Activated T-cell treated with anti-CD3 and anti-CD28 coated beads, Interleukin-2, amount 50 U/mL, for 72 hours (primary cell): ENCODE data around the gene ECSIT. TPM values are rescaled to one million over a fixed set of nuclear protein-coding genes. Genes with fewer than 3 reads are reported as not detected.

ENCODE experiments used
- ATAC-seq, 2 donors: fragments of 150-1000 bp; cut with Tn5 transposase; replicated peaks in 1 of 2; 2 replicates each; pipeline ENCODE4 v1.10.0; 2021; ENCODE audit warnings: moderate library complexity in 2 of 2, mild to moderate bottlenecking in 1 of 2
- DNase-seq, 2 donors: peaks; one replicate each; pipeline ENCODE4 v3.0.0; 2021 to 2022; ENCODE audit warnings: mixed read lengths in 1 of 2
- H3K27ac Mint-ChIP-seq: one replicate; pipeline ENCODE4 v1.8.0; 2022; ENCODE audit warnings: mild to moderate bottlenecking, moderate library complexity, mixed read lengths
- H3K27me3 Mint-ChIP-seq: one replicate; pipeline ENCODE4 v1.8.0; 2022; ENCODE audit warnings: low read depth, mixed read lengths
- H3K36me3 Mint-ChIP-seq, 2 donors: one replicate each; pipeline ENCODE4 v1.8.0; 2022; ENCODE audit warnings: mixed read lengths in 2 of 2, mild to moderate bottlenecking in 1 of 2; ENCODE audit not compliant: insufficient read depth in 2 of 2
- H3K4me1 Mint-ChIP-seq: one replicate; pipeline ENCODE4 v1.8.0; 2022; ENCODE audit warnings: low read depth, mixed read lengths
- H3K4me3 Mint-ChIP-seq, 2 donors: one replicate each; pipeline ENCODE4 v1.8.0; 2022; ENCODE audit warnings: mild to moderate bottlenecking in 2 of 2, mixed read lengths in 2 of 2, moderate library complexity in 2 of 2
- H3K9me3 Mint-ChIP-seq, 2 donors: one replicate each; pipeline ENCODE4 v1.8.0; 2022; ENCODE audit warnings: mixed read lengths in 2 of 2
- total RNA-seq, 2 donors: library from RNA; stranded (reverse); gene quantifications; one replicate each; pipeline ENCODE4 v1.2.3, GENCODE V29; 2022

ECSIT gene
- total RNA-seq, 2 donors from 2014 or later, result 35.7 to 44.0 TPM

DNA sequence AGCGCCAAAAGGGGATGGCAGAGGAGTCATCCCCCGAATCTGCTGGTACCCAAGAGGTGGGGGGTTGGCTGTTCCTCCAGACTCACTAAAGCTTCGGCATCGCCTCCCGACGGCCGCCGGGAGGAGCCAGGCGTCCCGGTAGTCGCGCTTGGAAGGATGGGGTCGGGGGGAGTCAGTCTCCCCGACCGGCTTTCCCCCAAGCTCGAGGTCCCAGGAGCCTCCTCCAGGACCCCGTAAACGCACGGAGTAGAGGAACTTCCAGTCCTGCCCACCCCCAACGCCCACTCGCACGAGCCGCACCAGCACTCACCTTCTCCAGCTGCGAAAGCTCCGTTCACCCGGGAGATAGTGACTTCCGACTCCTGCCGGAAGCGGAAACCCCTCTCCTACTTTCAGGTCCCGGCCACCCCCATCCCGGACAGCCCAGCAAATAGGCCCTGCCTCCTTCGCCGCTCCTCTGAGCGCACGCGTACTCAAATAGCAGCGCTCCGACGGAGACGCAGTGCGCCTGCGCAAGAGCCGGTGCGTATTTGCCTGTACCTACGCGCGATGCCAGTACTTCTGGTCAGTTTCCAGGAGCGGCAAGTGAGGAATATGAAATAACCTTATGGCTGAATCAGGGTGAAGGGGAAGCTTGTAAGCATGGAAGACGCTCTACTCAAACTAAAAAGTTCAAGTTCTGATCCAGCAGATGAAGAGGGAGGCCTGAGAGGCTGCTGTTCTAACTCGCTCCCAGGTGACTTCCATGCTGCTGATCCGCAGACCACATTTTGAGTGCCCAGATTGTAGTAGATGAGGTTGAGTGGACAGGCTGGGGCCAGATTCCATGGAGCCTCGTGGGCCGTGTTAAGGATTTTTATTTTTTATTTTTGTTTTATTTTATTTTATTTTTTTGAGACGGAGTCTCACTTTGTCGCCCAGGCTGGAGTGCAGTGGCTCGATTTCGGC, 30.2 kb upstream of the ECSIT start, which contains the start of gene ELOF1:
Gene ELOF1 (minus strand): TSS at position 350 of the 948 bp plus-strand sequence. CDS start 4,883 bp downstream, outside the sequence.
- no peaks in the 10 kb centered on the region for H3K9me3 Mint-ChIP-seq
- H3K36me3 Mint-ChIP-seq, result peaks cover 5 to 6% of the 10 kb centered on the region in 2 donors
- H3K27me3 Mint-ChIP-seq, result no peaks in the 10 kb centered on the region
- H3K27ac Mint-ChIP-seq, result peak within 1 kb of the TSS; percentile 74
- peak; percentile 97 to 98 for DNase-seq
- ATAC-seq, result peak; percentile 93 to 94
- H3K4me3 Mint-ChIP-seq, result peak within 1 kb of the TSS; percentile 88 to 97
- H3K4me1 Mint-ChIP-seq, result peaks cover 71% of the 10 kb centered on the region

DNA sequence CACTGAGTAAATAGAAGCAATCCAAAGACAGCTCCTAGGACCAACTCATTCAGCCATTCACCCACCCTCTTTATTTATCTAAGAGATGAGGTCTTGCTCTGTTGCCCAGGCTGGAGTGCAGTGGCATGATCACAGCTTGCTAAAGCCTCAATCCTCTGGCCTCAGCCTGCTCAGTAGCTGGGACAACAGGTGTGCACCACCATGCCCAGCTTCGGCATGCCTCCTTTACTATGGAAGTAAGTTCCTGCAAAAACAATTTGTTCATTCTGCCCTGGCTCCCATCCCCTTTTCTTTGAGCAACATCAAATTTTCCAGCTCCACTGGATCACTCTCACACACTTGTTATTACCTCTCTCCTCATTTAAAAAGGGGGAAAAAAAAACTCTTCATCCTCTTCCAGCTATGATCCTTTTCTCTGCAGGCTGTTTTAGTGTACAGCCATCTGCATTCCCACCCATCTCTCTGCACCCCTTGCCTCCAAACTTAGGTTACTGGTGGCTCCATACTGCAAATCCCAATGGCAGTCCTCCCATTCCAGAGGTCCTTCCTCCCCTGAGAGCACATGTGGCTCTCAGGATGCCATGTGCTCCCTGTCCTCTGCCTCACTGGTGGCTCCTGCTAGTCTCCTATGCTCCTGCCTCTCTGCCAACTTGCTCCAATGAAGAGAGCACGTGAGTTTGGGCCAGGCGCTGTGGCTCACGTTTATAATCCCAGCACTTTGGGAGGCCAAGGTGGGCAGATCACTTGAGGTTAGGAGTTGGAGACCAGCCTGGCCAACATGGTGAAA, 27.9 kb upstream of the ECSIT start:
- Mint-ChIP-seq H3K27ac (no peak overlapping the region), H3K27me3 (no peaks in the 10 kb centered on the region), H3K4me1 (peaks cover 63% of the 10 kb centered on the region), H3K4me3 (peak overlapping the region in 1 of 2 donors; percentile 97), H3K9me3 (no peaks in the 10 kb centered on the region), H3K36me3 (peaks cover 5 to 9% of the 10 kb centered on the region in 2 donors)
- no peak for DNase-seq
- no peak for ATAC-seq

DNA sequence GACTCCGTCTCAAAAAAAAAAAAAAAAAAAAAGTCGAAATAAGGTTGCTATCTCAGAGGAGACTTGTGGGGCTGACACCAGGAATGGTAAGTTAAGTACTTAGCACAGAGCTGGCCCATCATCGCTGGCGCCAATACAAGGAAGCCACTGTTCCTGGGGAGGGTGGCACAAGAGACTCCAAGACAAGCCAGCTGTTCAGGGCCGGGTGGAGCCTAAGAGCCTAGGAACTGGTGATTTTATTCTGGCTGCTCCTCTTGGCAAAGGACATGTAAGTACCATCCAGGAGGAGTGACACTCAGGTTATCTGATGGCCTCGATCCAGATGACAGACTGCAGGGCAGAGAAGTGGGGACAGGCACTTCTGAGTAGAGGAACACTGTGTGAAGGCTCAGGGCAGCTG, 26.3 kb upstream of the ECSIT start:
- Mint-ChIP-seq H3K4me3 (no peak overlapping the region), H3K4me1 (peaks cover 51% of the 10 kb centered on the region), H3K9me3 (no peaks in the 10 kb centered on the region), H3K36me3 (peaks cover 5 to 9% of the 10 kb centered on the region in 2 donors), H3K27ac (no peak overlapping the region), H3K27me3 (no peaks in the 10 kb centered on the region)
- ATAC-seq (no peak), DNase-seq (no peak)

DNA sequence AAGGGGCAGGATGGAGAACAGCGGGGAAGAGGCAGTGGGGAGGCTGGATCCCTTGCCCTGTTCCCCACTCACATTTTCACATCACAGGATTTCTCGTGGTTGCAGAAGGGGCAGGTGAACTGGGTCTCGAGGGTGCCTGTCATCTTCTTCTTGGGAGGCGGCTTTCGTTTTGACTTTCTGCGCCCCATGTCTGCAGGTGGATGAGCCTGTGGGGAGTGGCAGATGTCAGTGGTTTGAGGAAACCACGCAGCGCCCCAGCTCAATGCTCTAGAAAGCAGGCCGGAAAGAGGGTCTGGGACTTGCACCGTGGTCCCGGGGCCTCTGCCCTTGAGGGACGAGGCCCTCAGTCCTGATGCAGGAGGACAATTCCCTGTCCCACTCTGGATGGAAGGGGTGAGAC, 25.2 kb upstream of the ECSIT start:
- Mint-ChIP-seq H3K9me3 (no peaks in the 10 kb centered on the region), H3K4me1 (peaks cover 45% of the 10 kb centered on the region), H3K27ac (no peak overlapping the region), H3K27me3 (no peaks in the 10 kb centered on the region), H3K4me3 (no peak overlapping the region), H3K36me3 (peaks cover 2 to 6% of the 10 kb centered on the region in 2 donors)
- ATAC-seq (peak in 1 of 2 donors; percentile 11), DNase-seq (peak in 1 of 2 donors; percentile 44)

DNA sequence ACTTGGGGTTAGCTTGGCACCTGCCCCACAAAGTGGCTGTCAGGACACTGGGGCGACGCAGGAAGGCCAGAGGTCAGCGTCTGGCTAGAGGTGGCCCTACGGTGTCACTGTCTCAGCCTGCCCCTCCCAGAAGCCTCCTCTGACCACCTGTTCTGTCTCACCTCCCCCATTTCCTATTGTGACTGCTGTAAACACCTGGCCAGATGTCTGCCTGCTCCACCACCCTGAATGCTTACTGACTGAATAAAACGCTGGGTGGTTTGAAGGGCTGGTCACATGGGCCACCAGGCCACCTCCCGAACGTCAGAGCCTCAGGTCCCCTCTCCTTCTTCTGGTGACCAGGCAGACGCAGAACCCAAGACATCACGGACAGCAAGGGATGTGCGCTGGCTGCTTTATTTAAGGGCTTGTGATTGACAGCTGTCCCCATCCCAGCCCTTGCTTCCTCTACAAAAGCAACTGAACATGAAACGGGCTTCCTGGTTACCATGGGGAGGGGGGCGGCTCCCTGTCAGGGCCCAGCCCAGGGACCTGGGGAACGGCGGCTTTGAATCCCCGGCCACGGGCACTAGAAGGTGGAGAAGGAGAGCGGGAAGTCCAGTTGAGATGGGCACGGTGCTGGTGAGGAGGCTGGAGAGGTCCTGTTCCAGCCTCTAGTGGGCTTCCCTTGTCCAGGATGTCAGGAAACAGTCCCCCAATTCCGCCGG, 23.9 kb upstream of the ECSIT start:
- no peaks in the 10 kb centered on the region for H3K27me3 Mint-ChIP-seq
- DNase-seq, result no peak
- no peak for ATAC-seq
- H3K4me1 Mint-ChIP-seq, result peaks cover 35% of the 10 kb centered on the region
- no peaks in the 10 kb centered on the region for H3K9me3 Mint-ChIP-seq
- peaks cover 0 to 6% of the 10 kb centered on the region in 2 donors for H3K36me3 Mint-ChIP-seq
- H3K27ac Mint-ChIP-seq, result no peak overlapping the region
- H3K4me3 Mint-ChIP-seq, result no peak overlapping the region

DNA sequence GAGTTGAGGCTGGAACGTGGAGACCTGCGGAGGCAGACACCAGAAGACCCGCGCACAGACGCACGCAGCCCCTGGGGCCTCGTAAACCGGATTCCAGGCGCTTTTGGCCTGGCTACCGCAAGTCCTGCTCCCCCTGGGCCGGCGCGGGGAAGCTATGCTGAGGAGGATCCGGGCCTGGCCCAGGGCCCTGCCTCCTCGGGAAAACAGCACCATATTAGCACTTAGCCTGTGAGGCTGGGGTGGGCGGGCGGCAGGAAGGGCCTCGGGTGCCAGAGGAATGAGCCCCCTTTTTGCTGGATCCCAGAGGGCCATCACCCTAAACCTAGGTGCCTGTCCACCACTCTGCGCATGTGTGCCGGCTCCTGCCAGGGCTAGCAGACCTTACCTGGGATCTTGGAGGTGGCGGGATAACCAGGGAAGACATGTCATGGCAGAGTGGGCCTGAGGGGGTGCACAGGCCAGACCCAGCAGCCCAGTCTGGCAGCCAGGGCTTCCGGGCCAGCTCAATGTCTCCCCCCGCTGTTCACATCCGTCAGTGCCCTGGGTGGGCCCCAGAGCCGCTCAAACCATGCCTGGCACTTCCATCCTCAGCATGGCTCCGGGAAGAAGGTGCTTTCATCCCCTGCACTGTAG, 22.8 kb upstream of the ECSIT start:
- Mint-ChIP-seq H3K9me3 (no peaks in the 10 kb centered on the region), H3K4me1 (peaks cover 24% of the 10 kb centered on the region), H3K27me3 (no peaks in the 10 kb centered on the region), H3K4me3 (no peak overlapping the region), H3K36me3 (peaks cover 0 to 3% of the 10 kb centered on the region in 2 donors), H3K27ac (no peak overlapping the region)
- ATAC-seq, result peak in 1 of 2 donors; percentile 38
- no peak for DNase-seq

DNA sequence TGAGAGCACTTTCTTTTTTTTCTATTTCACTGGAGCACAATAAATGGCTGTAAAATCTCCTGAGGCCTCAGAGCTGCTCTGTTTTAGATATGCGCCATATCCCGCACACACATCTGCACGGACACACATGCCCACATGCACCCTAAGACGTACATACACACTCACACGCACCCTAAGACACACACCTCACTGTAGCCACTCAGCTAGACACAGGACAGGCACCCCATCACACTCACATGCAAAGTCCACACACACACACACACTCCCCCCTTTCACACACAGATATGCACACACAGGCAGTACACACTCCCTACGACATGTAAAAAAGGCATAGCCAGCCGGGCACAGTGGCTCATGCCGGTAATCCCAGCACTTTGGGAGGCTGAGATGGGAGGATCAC, 21.3 kb upstream of the ECSIT start:
- ATAC-seq (no peak), DNase-seq (no peak)
- Mint-ChIP-seq H3K4me3 (no peak overlapping the region), H3K9me3 (no peaks in the 10 kb centered on the region), H3K4me1 (peaks cover 12% of the 10 kb centered on the region), H3K27ac (no peak overlapping the region), H3K36me3 (peaks cover 0 to 3% of the 10 kb centered on the region in 2 donors), H3K27me3 (no peaks in the 10 kb centered on the region)

DNA sequence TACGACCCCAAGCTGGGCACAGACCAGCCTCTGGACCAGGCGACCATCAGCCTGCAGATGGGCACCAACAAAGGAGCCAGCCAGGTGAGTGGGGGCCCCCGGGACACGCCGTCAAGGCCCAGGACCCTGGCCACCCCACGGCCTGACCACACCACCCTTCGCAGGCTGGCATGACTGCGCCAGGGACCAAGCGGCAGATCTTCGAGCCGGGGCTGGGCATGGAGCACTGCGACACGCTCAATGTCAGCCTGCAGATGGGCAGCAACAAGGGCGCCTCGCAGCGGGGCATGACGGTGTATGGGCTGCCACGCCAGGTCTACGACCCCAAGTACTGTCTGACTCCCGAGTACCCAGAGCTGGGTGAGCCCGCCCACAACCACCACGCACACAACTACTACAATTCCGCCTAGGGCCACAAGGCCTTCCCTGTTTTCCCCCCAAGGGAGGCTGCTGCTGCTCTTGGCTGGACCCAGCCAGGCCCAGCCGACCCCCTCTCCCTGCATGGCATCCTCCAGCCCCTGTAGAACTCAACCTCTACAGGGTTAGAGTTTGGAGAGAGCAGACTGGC, 20.5 kb upstream of the ECSIT start:
- H3K4me1 Mint-ChIP-seq, result peaks cover 8% of the 10 kb centered on the region
- ATAC-seq (no peak), DNase-seq (no peak)
- H3K9me3 Mint-ChIP-seq, result no peaks in the 10 kb centered on the region
- H3K27me3 Mint-ChIP-seq, result peaks cover 5% of the 10 kb centered on the region
- no peak overlapping the region for H3K27ac Mint-ChIP-seq
- H3K4me3 Mint-ChIP-seq, result no peak overlapping the region
- H3K36me3 Mint-ChIP-seq, result peaks cover 0 to 3% of the 10 kb centered on the region in 2 donors

DNA sequence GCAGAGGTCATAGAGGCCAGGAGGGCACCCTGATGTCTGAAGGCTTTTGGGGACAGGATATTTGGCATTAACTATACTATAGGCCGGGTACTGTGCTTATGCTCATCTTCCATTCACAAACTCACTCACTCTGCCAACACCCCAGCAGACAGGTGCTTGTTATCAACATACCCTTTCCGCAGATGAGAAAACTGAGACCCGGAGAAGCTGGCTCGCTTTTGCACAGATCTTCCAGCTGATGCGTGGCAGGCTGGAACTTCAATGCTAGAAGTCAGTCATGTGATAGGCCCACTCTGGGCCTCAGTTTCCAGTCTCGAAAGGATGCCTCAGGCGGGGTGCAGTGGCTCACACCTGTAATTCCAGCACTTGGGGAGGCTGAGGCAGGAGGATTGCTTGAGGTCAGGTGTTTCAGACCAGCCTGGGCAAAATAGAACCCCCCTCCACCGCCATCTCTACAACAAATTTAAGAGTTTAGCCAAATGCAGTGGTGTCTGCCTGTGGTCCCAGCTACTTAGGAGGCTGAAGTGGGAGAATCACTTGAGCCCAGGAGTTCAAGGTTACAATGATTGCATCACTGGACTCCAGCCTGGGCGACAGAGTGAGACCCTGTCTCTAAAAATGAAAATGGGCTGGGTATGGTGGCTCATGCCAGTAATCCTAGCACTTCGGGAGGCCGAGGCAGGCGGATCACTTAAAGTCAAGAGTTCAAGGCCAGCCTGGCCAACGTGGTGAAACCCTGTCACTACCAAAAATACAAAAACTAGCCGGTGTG, 19.2 kb upstream of the ECSIT start:
- Mint-ChIP-seq H3K27ac (no peak overlapping the region), H3K4me3 (no peak overlapping the region), H3K9me3 (no peaks in the 10 kb centered on the region), H3K4me1 (no peaks in the 10 kb centered on the region), H3K27me3 (peaks cover 5% of the 10 kb centered on the region), H3K36me3 (peaks cover 0 to 2% of the 10 kb centered on the region in 2 donors)
- ATAC-seq, result no peak
- DNase-seq, result no peak

DNA sequence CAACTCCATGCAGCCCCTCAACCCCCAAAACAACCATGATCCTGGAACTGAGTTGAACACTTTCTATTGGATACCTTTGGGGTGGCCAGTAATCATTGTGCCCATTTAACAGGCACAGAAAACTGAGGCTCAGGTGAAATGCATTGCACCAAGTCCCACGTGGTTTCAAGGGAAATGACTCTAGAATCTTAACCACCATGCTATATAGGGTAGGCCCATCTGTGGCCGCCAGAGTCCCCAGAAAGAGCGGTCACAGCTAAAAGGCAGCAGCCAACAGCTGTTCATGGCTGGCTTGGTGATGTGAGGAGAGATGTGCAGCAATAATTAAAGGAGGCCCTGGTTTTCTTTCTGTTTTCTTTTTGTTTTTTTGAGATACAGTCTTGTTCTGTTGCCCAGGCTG, 12.3 kb upstream of the ECSIT start:
- H3K27me3 Mint-ChIP-seq, result peaks cover 25% of the 10 kb centered on the region
- H3K36me3 Mint-ChIP-seq, result no peaks in the 10 kb centered on the region
- DNase-seq (no peak), ATAC-seq (no peak)
- H3K4me3 Mint-ChIP-seq, result no peak overlapping the region
- no peaks in the 10 kb centered on the region for H3K9me3 Mint-ChIP-seq
- H3K27ac Mint-ChIP-seq, result no peak overlapping the region
- H3K4me1 Mint-ChIP-seq, result peaks cover 5% of the 10 kb centered on the region

DNA sequence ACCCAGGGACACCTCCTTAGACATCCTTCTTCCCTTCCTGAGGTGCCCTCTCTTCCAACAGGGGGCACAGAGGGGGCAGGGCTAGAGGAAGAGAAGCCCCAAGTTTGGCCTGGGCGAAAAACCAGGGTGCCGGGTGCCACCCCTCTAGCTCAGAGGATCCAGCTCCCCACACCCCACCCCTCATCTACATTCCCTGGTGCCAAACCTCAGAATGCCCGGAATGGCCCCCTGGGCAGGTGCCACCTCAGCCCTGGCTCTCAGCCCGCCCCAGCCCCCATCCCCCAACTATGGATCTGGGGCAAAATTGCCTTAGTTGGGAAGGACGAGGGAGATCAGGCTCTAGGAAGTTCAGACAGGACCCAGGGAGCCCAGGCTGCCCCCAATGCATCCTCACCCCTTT, 11.7 kb upstream of the ECSIT start:
- Mint-ChIP-seq H3K9me3 (no peaks in the 10 kb centered on the region), H3K4me3 (no peak overlapping the region), H3K27me3 (peaks cover 25% of the 10 kb centered on the region), H3K4me1 (peaks cover 8% of the 10 kb centered on the region), H3K36me3 (no peaks in the 10 kb centered on the region), H3K27ac (no peak overlapping the region)
- no peak for ATAC-seq
- DNase-seq, result no peak
